ENCODE data around the gene TRRAP. TPM values are rescaled to one million over a fixed set of nuclear protein-coding genes. Genes with fewer than 3 reads are reported as not detected.

TRRAP gene
- total RNA-seq, result 12.0 and 36.1 TPM in 2 replicates

DNA sequence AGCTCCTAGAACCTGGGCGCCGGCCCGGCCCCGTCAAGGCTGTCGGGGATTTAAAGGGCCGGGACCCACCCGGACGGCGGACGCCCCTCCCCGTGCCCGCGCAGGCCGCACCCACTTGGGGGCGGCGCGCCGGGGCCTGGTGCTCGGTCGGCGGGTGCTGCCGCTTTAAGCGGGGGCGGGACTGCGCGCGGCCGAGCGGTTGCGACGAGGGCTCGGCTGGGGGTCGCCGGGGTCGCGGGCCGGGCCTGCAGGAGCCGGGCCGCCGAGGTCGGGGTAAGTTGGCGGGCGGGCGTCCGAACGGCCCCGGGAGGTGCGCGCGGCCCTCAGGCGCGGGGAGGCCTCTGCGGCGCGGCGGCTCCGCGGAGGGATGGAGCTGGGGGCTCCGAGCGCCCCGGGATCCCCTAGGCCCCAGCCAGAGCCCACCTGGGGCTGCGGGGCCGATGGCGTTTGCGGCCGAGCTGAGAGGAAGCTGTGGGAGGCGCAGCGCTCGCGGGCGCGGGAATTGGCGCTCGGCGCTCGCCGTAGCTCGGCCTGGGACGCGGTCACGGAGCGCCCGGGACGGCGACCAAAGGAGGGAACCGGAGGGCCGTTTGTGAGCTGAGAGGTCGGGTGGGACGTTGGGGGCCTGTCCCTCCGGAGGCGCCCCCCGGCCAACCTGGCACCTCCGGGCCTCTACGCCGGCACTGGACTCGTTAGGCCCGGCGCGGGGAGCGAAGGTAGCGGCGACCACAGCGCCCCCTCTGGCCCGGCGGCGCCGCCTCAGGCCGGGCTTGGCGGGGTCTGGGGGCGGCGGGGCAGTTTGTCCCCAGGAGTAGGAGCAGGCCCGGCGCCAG lies at the start of gene TRRAP:
Gene TRRAP, plus strand, starts transcription at position 168 of the 833 bp plus-strand sequence. CDS start 2,619 bp downstream, outside the sequence.

DNA sequence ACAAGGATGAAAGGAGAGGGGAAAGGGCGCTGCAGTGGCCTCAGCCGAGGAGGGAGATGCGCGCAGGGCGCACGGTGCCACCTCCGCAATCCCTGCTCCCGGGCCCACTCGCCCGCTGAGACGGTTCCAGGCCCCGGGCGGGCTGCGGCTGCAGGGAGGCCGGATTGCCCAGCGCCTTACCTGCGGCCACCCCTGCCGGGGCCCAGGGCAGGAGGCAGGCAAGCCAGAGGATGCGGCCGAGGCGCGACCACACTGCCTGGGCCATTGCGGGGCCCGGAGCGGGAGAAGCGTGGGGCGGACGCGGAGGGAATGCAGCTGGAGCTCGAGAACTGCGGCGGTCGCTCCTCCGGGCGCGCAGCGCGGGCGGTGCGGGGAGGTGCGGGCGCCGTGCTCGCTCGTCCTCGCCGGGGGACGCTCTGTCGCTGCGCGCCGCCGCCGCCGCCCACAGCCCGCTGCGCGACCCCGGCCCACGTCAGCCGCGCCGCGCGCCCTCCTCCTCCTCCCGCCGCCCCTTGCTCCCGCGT lies 8.7 kb upstream of the TRRAP start, which contains the start of gene TMEM130:
Gene TMEM130, minus strand, starts transcription at position 418 of the 524 bp plus-strand sequence. Its CDS starts 153 bp downstream, at position 265.

Other genes starting within 250 kb of the TRRAP start
- gene TMEM130, start 8.5 kb upstream of the TRRAP start, total RNA-seq, result not detected in 2 replicates